Retinal pigment epithelial cell (primary cell): ENCODE results near the gene RAB18.

Source experiments
- DNase-seq: peaks from one replicate; pipeline ENCODE4 v3.0.0-alpha.2; 2010; ENCODE audit warnings: low read depth
- H3K4me3 ChIP-seq: 2 replicates; pipeline ENCODE4 v1.5.1; 2011; ENCODE audit warnings: mild to moderate bottlenecking, low read length, control low read depth, moderate library complexity
- TF ChIP-seq, protein P1 (sequence below): conservative IDR thresholded peaks from 2 replicates; pipeline ENCODE4 v1.5.1; 2011; ENCODE audit warnings: low read depth, low read length, control low read depth, inconsistent platforms

Gene RAB18

DNA sequence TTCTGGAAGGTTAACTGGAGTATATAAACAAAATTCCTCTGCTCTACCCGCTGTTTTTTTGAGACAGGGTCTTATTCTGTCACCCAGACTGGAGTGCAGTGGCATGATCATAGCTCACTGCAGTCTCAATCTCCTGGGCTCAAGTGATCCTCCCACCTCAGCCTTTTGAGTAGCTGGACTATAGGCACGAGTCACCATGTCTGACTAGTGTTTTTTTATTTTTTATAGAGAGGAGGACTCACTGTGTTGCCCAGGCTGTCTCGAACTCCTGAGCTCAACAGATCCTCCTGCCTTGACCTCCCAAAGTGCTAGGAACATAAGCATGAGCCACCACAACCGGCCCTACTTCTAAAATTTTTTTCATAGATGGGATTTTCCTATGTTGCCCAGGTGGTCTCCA is 2.2 kb downstream of the RAB18 start:
- no peak overlapping the region for H3K4me3 ChIP-seq

DNA sequence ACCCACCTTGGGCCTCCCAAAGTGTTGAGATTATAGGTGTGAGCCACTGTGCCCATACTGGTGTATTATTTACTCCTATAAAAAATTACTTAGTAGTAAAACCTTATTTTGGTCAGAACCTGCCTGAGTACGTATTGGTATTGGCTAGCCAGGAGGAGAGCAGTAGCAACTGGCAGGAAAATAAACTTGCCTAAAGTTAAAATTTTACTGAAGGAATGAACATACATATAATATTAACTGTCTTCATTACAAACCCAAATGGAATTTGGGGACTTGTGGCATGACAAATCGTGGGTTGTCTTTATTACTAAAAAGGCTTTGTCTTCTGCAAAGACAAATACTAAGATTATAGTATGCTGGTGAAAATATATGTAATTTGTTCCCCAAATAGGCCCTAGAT is 8.4 kb downstream of the RAB18 start:
- TF ChIP-seq, protein P1, sequence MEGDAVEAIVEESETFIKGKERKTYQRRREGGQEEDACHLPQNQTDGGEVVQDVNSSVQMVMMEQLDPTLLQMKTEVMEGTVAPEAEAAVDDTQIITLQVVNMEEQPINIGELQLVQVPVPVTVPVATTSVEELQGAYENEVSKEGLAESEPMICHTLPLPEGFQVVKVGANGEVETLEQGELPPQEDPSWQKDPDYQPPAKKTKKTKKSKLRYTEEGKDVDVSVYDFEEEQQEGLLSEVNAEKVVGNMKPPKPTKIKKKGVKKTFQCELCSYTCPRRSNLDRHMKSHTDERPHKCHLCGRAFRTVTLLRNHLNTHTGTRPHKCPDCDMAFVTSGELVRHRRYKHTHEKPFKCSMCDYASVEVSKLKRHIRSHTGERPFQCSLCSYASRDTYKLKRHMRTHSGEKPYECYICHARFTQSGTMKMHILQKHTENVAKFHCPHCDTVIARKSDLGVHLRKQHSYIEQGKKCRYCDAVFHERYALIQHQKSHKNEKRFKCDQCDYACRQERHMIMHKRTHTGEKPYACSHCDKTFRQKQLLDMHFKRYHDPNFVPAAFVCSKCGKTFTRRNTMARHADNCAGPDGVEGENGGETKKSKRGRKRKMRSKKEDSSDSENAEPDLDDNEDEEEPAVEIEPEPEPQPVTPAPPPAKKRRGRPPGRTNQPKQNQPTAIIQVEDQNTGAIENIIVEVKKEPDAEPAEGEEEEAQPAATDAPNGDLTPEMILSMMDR = no peak
- no peak for DNase-seq
- H3K4me3 ChIP-seq = no peak overlapping the region

More for the DNA sequence above, 2.2 kb downstream of the RAB18 start:
- DNase-seq = no peak
- TF ChIP-seq, protein P1 = no peak

DNA sequence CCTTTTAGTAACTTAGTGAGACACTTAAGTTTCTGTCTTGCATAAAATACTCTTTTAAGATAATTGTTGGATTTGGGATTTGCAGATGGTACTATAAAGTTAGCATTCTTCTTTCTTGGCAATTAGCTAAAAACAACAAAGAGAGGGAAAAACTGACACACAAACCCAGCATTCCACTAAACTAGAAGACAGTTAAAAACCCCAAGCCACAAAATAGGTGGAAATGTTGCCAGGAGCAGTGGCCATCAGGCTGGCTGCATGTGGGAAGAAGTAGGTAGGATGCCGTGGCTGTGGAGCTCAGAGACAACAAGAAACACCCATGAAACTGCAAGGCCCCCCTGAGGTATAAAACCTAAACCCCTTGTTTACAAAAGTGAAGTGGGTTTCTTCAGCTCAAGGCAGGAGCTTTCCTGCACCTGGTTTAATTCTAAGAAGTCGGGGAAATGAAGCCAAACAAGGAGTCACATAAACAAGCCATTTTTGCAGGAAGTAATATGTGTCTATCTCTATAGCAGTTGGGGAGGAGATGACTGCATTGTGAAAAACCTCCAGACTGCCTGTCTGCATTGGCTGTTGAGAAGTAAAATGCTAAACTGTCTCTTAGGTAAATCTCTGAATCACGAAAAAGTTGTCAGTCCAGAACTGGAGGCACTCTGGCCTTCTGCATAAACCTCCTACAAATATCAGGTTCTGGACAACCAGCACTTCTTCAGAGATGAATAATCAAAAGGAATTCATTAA is 9.5 kb downstream of the RAB18 start:
- DNase-seq = no peak
- TF ChIP-seq, protein P1 = no peak
- no peak overlapping the region for H3K4me3 ChIP-seq

DNA sequence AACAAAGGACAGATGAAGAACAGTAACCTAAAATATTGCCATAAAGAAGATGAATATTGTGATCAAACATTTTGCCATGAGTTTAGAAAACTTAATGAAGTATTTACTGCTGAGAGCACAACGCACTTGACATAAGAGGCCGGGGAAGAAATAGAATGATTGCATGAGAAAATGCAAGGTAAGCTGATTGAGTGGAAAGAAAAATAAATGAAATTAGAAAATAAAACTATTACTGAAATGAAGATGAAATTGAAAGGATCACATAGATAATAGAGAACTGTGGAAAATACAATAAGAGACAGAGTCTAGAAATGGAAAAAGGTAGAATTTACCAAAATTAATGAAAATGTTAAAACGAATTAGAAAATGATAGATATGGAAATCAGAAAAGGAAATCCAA is 10.1 kb downstream of the RAB18 start:
- DNase-seq = no peak
- no peak overlapping the region for H3K4me3 ChIP-seq
- TF ChIP-seq, protein P1 = no peak

DNA sequence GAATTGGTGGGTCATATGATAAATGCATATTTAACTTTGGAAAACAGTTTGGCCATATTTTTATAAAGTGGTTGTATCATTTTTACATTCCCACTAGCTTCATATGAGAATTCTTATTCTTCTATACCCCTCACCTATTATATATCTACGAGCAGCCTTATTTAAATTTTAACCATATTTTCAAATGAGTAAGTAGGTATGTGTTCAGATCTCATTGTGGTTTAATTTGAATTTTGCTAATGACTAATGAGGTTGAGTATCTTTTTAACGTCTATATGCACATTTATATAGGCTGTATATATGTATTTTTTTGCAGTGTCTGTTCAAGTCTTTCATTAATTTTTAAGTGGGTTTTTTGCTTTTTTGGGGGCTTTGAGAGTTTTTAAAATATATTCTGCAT is 14.2 kb downstream of the RAB18 start:
- TF ChIP-seq, protein P1 = no peak
- DNase-seq = no peak
- H3K4me3 ChIP-seq = no peak overlapping the region

DNA sequence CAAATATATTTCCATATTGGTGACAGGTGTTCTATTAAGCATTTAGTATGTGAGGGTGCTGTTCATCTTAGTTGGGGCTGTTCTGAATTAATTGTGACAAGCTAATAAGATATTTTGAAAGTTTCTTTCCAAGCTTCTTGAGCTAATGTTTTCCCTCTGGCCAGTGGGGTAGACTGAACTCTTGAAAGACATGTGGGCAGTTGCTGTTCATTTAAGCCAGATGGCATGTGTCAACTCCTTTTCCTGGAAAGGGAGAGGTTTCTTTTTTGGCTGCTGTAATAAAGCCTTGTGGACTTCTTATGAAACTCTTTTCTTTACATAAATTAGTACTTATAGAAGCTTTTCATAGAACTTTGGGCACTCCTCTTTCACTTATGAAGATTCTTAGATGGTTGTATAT is 21.7 kb downstream of the RAB18 start:
- DNase-seq = no peak
- TF ChIP-seq, protein P1 = no peak
- no peak overlapping the region for H3K4me3 ChIP-seq

DNA sequence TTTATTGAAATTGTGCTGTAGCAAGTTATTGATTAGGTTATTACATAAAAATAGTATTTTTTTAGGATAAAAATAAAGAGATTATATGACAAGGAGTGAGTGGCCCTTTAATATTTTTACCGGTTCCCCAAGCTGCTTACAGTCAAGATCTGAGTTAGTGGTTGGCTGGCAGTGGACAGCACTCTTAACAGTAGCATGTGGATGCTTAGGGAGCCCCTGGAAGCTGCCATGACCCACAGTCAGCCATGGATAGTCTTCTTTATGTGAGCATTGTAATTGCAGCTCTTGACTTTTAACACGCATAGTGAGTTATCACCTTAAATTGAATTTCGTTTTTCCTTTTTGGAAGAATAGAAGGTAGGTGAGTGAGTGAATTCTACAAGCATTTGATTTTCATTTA is 22.1 kb downstream of the RAB18 start:
- H3K4me3 ChIP-seq = no peak overlapping the region
- no peak for DNase-seq
- TF ChIP-seq, protein P1 = no peak
